ENCODE data around the gene CLDN3. TPM values are rescaled to one million over a fixed set of nuclear protein-coding genes. Genes with fewer than 3 reads are reported as not detected.

The CLDN3 gene
- total and polyA plus RNA-seq, 2 donors (not counting 1 experiment from before 2014, with no cell fraction given): not detected

GRCh38 chr7:73761854-73762658, 8.0 kb downstream of the CLDN3 start:
- H3K36me3 ChIP-seq (replicated peaks in 1 of 2; ENCODE audit: control extremely low read depth in 1 of 2, control insufficient read depth in 1 of 2, extremely low read depth in 1 of 2, insufficient read depth in 2 of 2, low read length in 1 of 2): no peaks in the 10 kb centered on the region
- H3K9ac ChIP-seq (ENCODE audit: low read length): no peak overlapping the region
- no peak for ATAC-seq (ENCODE audit: low read depth)
- no peak overlapping the region for H3K4me3 ChIP-seq (ENCODE audit: control extremely low read depth in 1 of 5, extremely low read depth in 1 of 5, insufficient read depth in 1 of 5, low read depth in 2 of 5, low read length in 4 of 5)
- H2AFZ ChIP-seq (ENCODE audit: insufficient read depth, low read depth, low read length, poor library complexity, severe bottlenecking): no peak overlapping the region
- H3K27me3 Mint-ChIP-seq: peaks cover 5% of the 10 kb centered on the region
- no peaks in the 10 kb centered on the region for H3K4me1 ChIP-seq (ENCODE audit: control insufficient read depth in 2 of 2, insufficient read depth in 2 of 2, low read length in 2 of 2)
- no peaks in the 10 kb centered on the region for H4K20me1 ChIP-seq (ENCODE audit: control insufficient read depth, insufficient read depth, low read length, poor library complexity, severe bottlenecking)
- H3K9me3 Mint-ChIP-seq (ENCODE audit: insufficient read depth): no peaks in the 10 kb centered on the region
- CTCF ChIA-PET: no interaction called here
- H3K27me3 ChIP-seq (replicated peaks in 1 of 4; ENCODE audit: control extremely low read depth in 1 of 4, control insufficient read depth in 3 of 4, insufficient read depth in 4 of 4, low read length in 3 of 4): peaks cover 0 to 3% (median 0%) of the 10 kb centered on the region in 4 experiments
- H3K4me1 Mint-ChIP-seq: no peaks in the 10 kb centered on the region
- POLR2A ChIA-PET: no interaction called here
- no peak overlapping the region for H3K4me3 Mint-ChIP-seq
- H3K79me2 ChIP-seq (ENCODE audit: control insufficient read depth, insufficient read depth, low read length): no peaks in the 10 kb centered on the region
- 67% methylated on average over 5 of the region's 8 CpGs for WGBS (ENCODE audit: insufficient coverage)
- no peak overlapping the region for H3K27ac ChIP-seq (ENCODE audit: low read length in 2 of 2)
- intact Hi-C loops (cut with micrococcal nuclease): no loop called here
- no peak for DNase-seq
- no peaks in the 10 kb centered on the region for H3K9me3 ChIP-seq (ENCODE audit: control extremely low read depth in 1 of 3, control insufficient read depth in 2 of 3, insufficient read depth in 1 of 3, low read length in 2 of 3)
- TF ChIP-seq EZH2 (IDR thresholded peaks at IDR 0.05; ENCODE audit: borderline replicate concordance, insufficient read depth, low read depth, low read length, poor library complexity, severe bottlenecking): no peak
- TF ChIP-seq CTCF (IDR thresholded peaks at IDR 0.05): no peak
- H3K27ac Mint-ChIP-seq: no peak overlapping the region
- no peak overlapping the region for H3K4me2 ChIP-seq (replicated peaks; ENCODE audit: low read depth, low read length, poor library complexity, severe bottlenecking)

GRCh38 chr7:73758581-73759138, 11.4 kb downstream of the CLDN3 start:
- ATAC-seq (ENCODE audit: low read depth) (no peak), DNase-seq (no peak)
- H3K79me2 ChIP-seq (ENCODE audit: control insufficient read depth, insufficient read depth, low read length): no peaks in the 10 kb centered on the region
- no peaks in the 10 kb centered on the region for H3K27me3 Mint-ChIP-seq
- no peak overlapping the region for H3K27ac ChIP-seq (ENCODE audit: low read length in 2 of 2)
- no peak overlapping the region for H3K4me3 Mint-ChIP-seq
- no peaks in the 10 kb centered on the region for H3K4me1 Mint-ChIP-seq
- no peaks in the 10 kb centered on the region for H3K36me3 ChIP-seq (replicated peaks in 1 of 2; ENCODE audit: control extremely low read depth in 1 of 2, control insufficient read depth in 1 of 2, extremely low read depth in 1 of 2, insufficient read depth in 2 of 2, low read length in 1 of 2)
- CTCF ChIA-PET: no interaction called here
- POLR2A ChIA-PET: no interaction called here
- no peak overlapping the region for H3K4me2 ChIP-seq (replicated peaks; ENCODE audit: low read depth, low read length, poor library complexity, severe bottlenecking)
- no peaks in the 10 kb centered on the region for H3K9me3 ChIP-seq (ENCODE audit: control extremely low read depth in 1 of 3, control insufficient read depth in 2 of 3, insufficient read depth in 1 of 3, low read length in 2 of 3)
- H3K4me1 ChIP-seq (ENCODE audit: control insufficient read depth in 2 of 2, insufficient read depth in 2 of 2, low read length in 2 of 2): no peaks in the 10 kb centered on the region
- H3K27me3 ChIP-seq (replicated peaks in 1 of 4; ENCODE audit: control extremely low read depth in 1 of 4, control insufficient read depth in 3 of 4, insufficient read depth in 4 of 4, low read length in 3 of 4): no peaks in the 10 kb centered on the region
- H4K20me1 ChIP-seq (ENCODE audit: control insufficient read depth, insufficient read depth, low read length, poor library complexity, severe bottlenecking): no peaks in the 10 kb centered on the region
- TF ChIP-seq EZH2 (IDR thresholded peaks at IDR 0.05; ENCODE audit: borderline replicate concordance, insufficient read depth, low read depth, low read length, poor library complexity, severe bottlenecking) (no peak), CTCF (IDR thresholded peaks at IDR 0.05) (no peak)
- H3K9ac ChIP-seq (ENCODE audit: low read length): no peak overlapping the region
- H3K27ac Mint-ChIP-seq: no peak overlapping the region
- WGBS (ENCODE audit: insufficient coverage): 84% methylated on average over 7 of the region's 7 CpGs
- no peak overlapping the region for H2AFZ ChIP-seq (ENCODE audit: insufficient read depth, low read depth, low read length, poor library complexity, severe bottlenecking)
- H3K4me3 ChIP-seq (ENCODE audit: control extremely low read depth in 1 of 5, extremely low read depth in 1 of 5, insufficient read depth in 1 of 5, low read depth in 2 of 5, low read length in 4 of 5): no peak overlapping the region
- H3K9me3 Mint-ChIP-seq (ENCODE audit: insufficient read depth): no peaks in the 10 kb centered on the region
- intact Hi-C loops (cut with micrococcal nuclease): no loop called here

All from B cell (primary cell).